CD8-positive, alpha-beta memory T cell (primary cell): ENCODE results near the gene LINC01488. TPM values are rescaled to one million over a fixed set of nuclear protein-coding genes. Genes with fewer than 3 reads are reported as not detected.

Source experiments
- CTCF ChIA-PET: fragments of 350-600 bp; sonication (Branson Sonifier 250); formaldehyde crosslinking; loops from one replicate; lab custom pipeline; 2021; ENCODE audit warnings: antibody characterized with exemption; lab: Charles Lee
- POLR2A ChIA-PET: fragments of 350-600 bp; sonication (Branson Sonifier 250); formaldehyde crosslinking; loops from one replicate; lab custom pipeline; 2021; ENCODE audit warnings: antibody characterized with exemption; lab: Charles Lee
- DNase-seq, 5 donors: peaks; one replicate each; pipeline versions ENCODE4 v3.0.0 to v3.0.0-alpha.2; 2020 to 2022; ENCODE audit warnings: mixed read lengths in 1 of 5
- H3K27ac ChIP-seq: one replicate; pipeline ENCODE4 v1.7.0; 2013; ENCODE audit warnings: low read depth, mild to moderate bottlenecking, low read length, moderate library complexity
- H3K27me3 ChIP-seq: 2 replicates; pipeline ENCODE4 v1.7.0; 2013; ENCODE audit warnings: low read length, mild to moderate bottlenecking; ENCODE audit not compliant: insufficient read depth, poor library complexity, severe bottlenecking
- H3K36me3 ChIP-seq: 2 replicates; pipeline ENCODE4 v1.7.0; 2013; ENCODE audit warnings: mild to moderate bottlenecking, low read length, moderate library complexity; ENCODE audit not compliant: insufficient read depth
- H3K4me1 ChIP-seq: 2 replicates; pipeline ENCODE4 v1.7.0; 2013; ENCODE audit warnings: mild to moderate bottlenecking, low read length, moderate library complexity; ENCODE audit not compliant: insufficient read depth
- H3K4me3 ChIP-seq: 2 replicates; pipeline ENCODE4 v1.7.0; 2013; ENCODE audit warnings: mild to moderate bottlenecking, low read length
- H3K9me3 ChIP-seq: 2 replicates; pipeline ENCODE4 v1.7.0; 2013; ENCODE audit warnings: mild to moderate bottlenecking, low read length
- H3K27ac Mint-ChIP-seq, 8 donors: one replicate each; pipeline ENCODE4 v1.8.0; 2020 to 2021; ENCODE audit warnings: mixed read lengths in 8 of 8, mild to moderate bottlenecking in 6 of 8, inconsistent platforms in 3 of 8, moderate library complexity in 3 of 8
- H3K27me3 Mint-ChIP-seq, 2 donors: one replicate each; pipeline ENCODE4 v1.8.0; 2020 to 2021; ENCODE audit warnings: mixed read lengths in 2 of 2, mild to moderate bottlenecking in 1 of 2, moderate library complexity in 1 of 2
- H3K36me3 Mint-ChIP-seq, 3 donors: one replicate each; pipeline ENCODE4 v1.8.0; 2020 to 2021; ENCODE audit warnings: mixed read lengths in 3 of 3, inconsistent platforms in 1 of 3, mild to moderate bottlenecking in 1 of 3
- H3K4me1 Mint-ChIP-seq, 3 donors: one replicate each; pipeline ENCODE4 v1.8.0; 2020 to 2021; ENCODE audit warnings: mixed read lengths in 3 of 3, inconsistent platforms in 1 of 3, mild to moderate bottlenecking in 1 of 3
- H3K4me3 Mint-ChIP-seq, 7 donors: one replicate each; pipeline ENCODE4 v1.8.0; 2020 to 2021; ENCODE audit warnings: mixed read lengths in 7 of 7, mild to moderate bottlenecking in 6 of 7, moderate library complexity in 4 of 7, inconsistent platforms in 2 of 7
- H3K9me3 Mint-ChIP-seq, 5 donors: one replicate each; pipeline ENCODE4 v1.8.0; 2020 to 2022; ENCODE audit warnings: mixed read lengths in 5 of 5, mild to moderate bottlenecking in 3 of 5, moderate library complexity in 2 of 5, inconsistent platforms in 1 of 5
- polyA plus RNA-seq: library from polyadenylated mRNA; unstranded; fragments of 300-500 nt; fragmentation: Illumina TruSeq; gene quantifications from one replicate; pipeline ENCODE4 v1.2.3, GENCODE V29; 2021
- total RNA-seq, 2 experiments: library from RNA; stranded (reverse); gene quantifications; one replicate each; pipeline ENCODE4 v1.2.3, GENCODE V29; 2021

LINC01488 gene
- total and polyA plus RNA-seq, 3 experiments from 2014 or later, result not detected

GRCh38 chr11:69463995-69464960, 17.2 kb upstream of the LINC01488 start:
- H3K27ac ChIP-seq, result no peak overlapping the region
- H3K27me3 Mint-ChIP-seq, result peaks cover 20 to 24% of the 10 kb centered on the region in 2 donors
- POLR2A ChIA-PET, result no interaction called here

GRCh38 chr11:69465236-69466000, 16.0 kb upstream of the LINC01488 start:
- Histone ChIP-seq H3K27ac (no peak overlapping the region), H3K4me3 (no peak overlapping the region), H3K36me3 (no peaks in the 10 kb centered on the region), H3K4me1 (no peaks in the 10 kb centered on the region), H3K9me3 (no peaks in the 10 kb centered on the region), H3K27me3 (no peaks in the 10 kb centered on the region)
- ChIA-PET CTCF (no interaction called here), POLR2A (no interaction called here)
- no peak for DNase-seq
- Mint-ChIP-seq H3K27me3 (peaks cover 12 to 21% of the 10 kb centered on the region in 2 donors), H3K27ac (no peak overlapping the region), H3K9me3 (peaks cover 4 to 10% (median 5%) of the 10 kb centered on the region in 5 donors), H3K36me3 (peaks cover 0 to 3% (median 0%) of the 10 kb centered on the region in 3 donors), H3K4me1 (no peaks in the 10 kb centered on the region), H3K4me3 (no peak overlapping the region)

More at GRCh38 chr11:69463995-69464960, 17.2 kb upstream of the LINC01488 start:
- H3K4me1 Mint-ChIP-seq, result no peaks in the 10 kb centered on the region
- no peak overlapping the region for H3K4me3 ChIP-seq
- no peaks in the 10 kb centered on the region for H3K9me3 ChIP-seq
- CTCF ChIA-PET, result no interaction called here
- no peak for DNase-seq
- H3K27ac Mint-ChIP-seq, result no peak overlapping the region
- no peaks in the 10 kb centered on the region for H3K27me3 ChIP-seq
- peaks cover 4 to 16% (median 9%) of the 10 kb centered on the region in 5 donors for H3K9me3 Mint-ChIP-seq
- no peak overlapping the region for H3K4me3 Mint-ChIP-seq
- peaks cover 0 to 3% (median 0%) of the 10 kb centered on the region in 3 donors for H3K36me3 Mint-ChIP-seq
- H3K36me3 ChIP-seq, result no peaks in the 10 kb centered on the region
- no peaks in the 10 kb centered on the region for H3K4me1 ChIP-seq

- CTCF ChIA-PET, result no interaction called here
- POLR2A ChIA-PET, result no interaction called here
- peaks cover 0 to 3% (median 0%) of the 10 kb centered on the region in 3 donors for H3K36me3 Mint-ChIP-seq
These were observed 15.4 kb upstream of the LINC01488 start for GRCh38 chr11:69466039-69466438.

GRCh38 chr11:69467196-69467595, 14.3 kb upstream of the LINC01488 start:
- Mint-ChIP-seq H3K4me3 (no peak overlapping the region), H3K4me1 (no peaks in the 10 kb centered on the region), H3K27me3 (peaks cover 5 to 16% of the 10 kb centered on the region in 2 donors), H3K9me3 (peaks cover 0 to 2% (median 0%) of the 10 kb centered on the region in 5 donors), H3K27ac (peak overlapping the region in 1 of 8 donors; percentile 66), H3K36me3 (no peaks in the 10 kb centered on the region)
- H3K27ac ChIP-seq, result no peak overlapping the region
- no peaks in the 10 kb centered on the region for H3K9me3 ChIP-seq
- ChIA-PET POLR2A (no interaction called here), CTCF (no interaction called here)
- no peak for DNase-seq
- H3K4me3 ChIP-seq, result no peak overlapping the region
- H3K4me1 ChIP-seq, result no peaks in the 10 kb centered on the region
- H3K27me3 ChIP-seq, result no peaks in the 10 kb centered on the region
- no peaks in the 10 kb centered on the region for H3K36me3 ChIP-seq

More at GRCh38 chr11:69466039-69466438, 15.4 kb upstream of the LINC01488 start:
- Histone ChIP-seq H3K4me1 (no peaks in the 10 kb centered on the region), H3K9me3 (no peaks in the 10 kb centered on the region), H3K4me3 (no peak overlapping the region), H3K27me3 (no peaks in the 10 kb centered on the region), H3K36me3 (no peaks in the 10 kb centered on the region), H3K27ac (no peak overlapping the region)
- Mint-ChIP-seq H3K27ac (no peak overlapping the region), H3K4me3 (no peak overlapping the region), H3K27me3 (peaks cover 7 to 16% of the 10 kb centered on the region in 2 donors), H3K9me3 (peaks cover 0 to 5% (median 2%) of the 10 kb centered on the region in 5 donors), H3K4me1 (no peaks in the 10 kb centered on the region)
- DNase-seq, result no peak

- H3K4me3 ChIP-seq, result no peak overlapping the region
- ChIA-PET POLR2A (no interaction called here), CTCF (no interaction called here)
- no peaks in the 10 kb centered on the region for H3K9me3 ChIP-seq
- no peaks in the 10 kb centered on the region for H3K36me3 ChIP-seq
- H3K27ac Mint-ChIP-seq, result no peak overlapping the region
- no peaks in the 10 kb centered on the region for H3K36me3 Mint-ChIP-seq
- no peaks in the 10 kb centered on the region for H3K4me1 ChIP-seq
- H3K27me3 Mint-ChIP-seq, result peaks cover 5 to 17% of the 10 kb centered on the region in 2 donors
- no peaks in the 10 kb centered on the region for H3K9me3 Mint-ChIP-seq
- H3K4me1 Mint-ChIP-seq, result no peaks in the 10 kb centered on the region
- DNase-seq, result no peak
- no peak overlapping the region for H3K4me3 Mint-ChIP-seq
- no peaks in the 10 kb centered on the region for H3K27me3 ChIP-seq
- H3K27ac ChIP-seq, result no peak overlapping the region
These were observed 13.8 kb upstream of the LINC01488 start for GRCh38 chr11:69467646-69468045.

- H3K4me3 Mint-ChIP-seq, result no peak overlapping the region
- no peaks in the 10 kb centered on the region for H3K9me3 Mint-ChIP-seq
- Histone ChIP-seq H3K4me1 (no peaks in the 10 kb centered on the region), H3K9me3 (no peaks in the 10 kb centered on the region), H3K27me3 (no peaks in the 10 kb centered on the region), H3K27ac (no peak overlapping the region), H3K36me3 (no peaks in the 10 kb centered on the region), H3K4me3 (no peak overlapping the region)
- no peaks in the 10 kb centered on the region for H3K4me1 Mint-ChIP-seq
- H3K36me3 Mint-ChIP-seq, result no peaks in the 10 kb centered on the region
- ChIA-PET CTCF (no interaction called here), POLR2A (no interaction called here)
- H3K27ac Mint-ChIP-seq, result no peak overlapping the region
- peaks cover 5 to 17% of the 10 kb centered on the region in 2 donors for H3K27me3 Mint-ChIP-seq
- DNase-seq, result no peak
These were observed 13.2 kb upstream of the LINC01488 start for GRCh38 chr11:69468221-69468620.

GRCh38 chr11:69468911-69469885, 12.3 kb upstream of the LINC01488 start:
- ChIA-PET POLR2A (no interaction called here), CTCF (no interaction called here)
- Histone ChIP-seq H3K27me3 (no peaks in the 10 kb centered on the region), H3K9me3 (no peaks in the 10 kb centered on the region), H3K4me3 (no peak overlapping the region), H3K4me1 (no peaks in the 10 kb centered on the region), H3K36me3 (no peaks in the 10 kb centered on the region), H3K27ac (no peak overlapping the region)
- no peak overlapping the region for H3K27ac Mint-ChIP-seq
- H3K27me3 Mint-ChIP-seq, result peaks cover 5 to 13% of the 10 kb centered on the region in 2 donors
- H3K36me3 Mint-ChIP-seq, result no peaks in the 10 kb centered on the region
- H3K9me3 Mint-ChIP-seq, result peaks cover 0 to 3% (median 0%) of the 10 kb centered on the region in 5 donors
- no peak overlapping the region for H3K4me3 Mint-ChIP-seq
- no peaks in the 10 kb centered on the region for H3K4me1 Mint-ChIP-seq
- no peak for DNase-seq
